H1 (cell line): ENCODE measurements around the gene TNFRSF13B. TPM values are rescaled to one million over a fixed set of nuclear protein-coding genes. Genes with fewer than 3 reads are reported as not detected.
"Not testable (repeated sequence)": the region's sequence is repeated elsewhere in the genome, so short reads cannot be mapped to it uniquely, and the experiment has no call there.

Source experiments
- CTCF ChIA-PET: fragments of 300-600 bp; sonication (Branson Sonifier 250); formaldehyde crosslinking; loops from one replicate; lab custom pipeline; 2021; ENCODE audit not compliant: partially characterized antibody; lab: Charles Lee
- POLR2A ChIA-PET: fragments of 300-600 bp; sonication (Branson Sonifier 250); formaldehyde crosslinking; loops from one replicate; lab custom pipeline; 2021; ENCODE audit warnings: inconsistent platforms; ENCODE audit not compliant: partially characterized antibody; lab: Charles Lee
- DNase-seq, 2 experiments: peaks; one replicate each; pipeline versions ENCODE4 v3.0.0 to v3.0.0-alpha.2; 2010 to 2022; ENCODE audit warnings: low spot score in 2 of 2, low read depth in 1 of 2, mixed read lengths in 1 of 2
- FAIRE-seq: peaks from 2 replicates; lab custom pipeline; 2011; peaks lifted over from hg19 to GRCh38; lab: Jason Lieb, UNC
- H2AFZ ChIP-seq: 2 replicates; pipeline ENCODE4 v1.8.1; 2012; ENCODE audit warnings: low read length, inconsistent platforms
- H2AK5ac ChIP-seq: 2 replicates; pipeline ENCODE4 v1.6.1; 2013; ENCODE audit warnings: low read depth, low read length
- H2BK120ac ChIP-seq: replicated peaks from 2 replicates; pipeline ENCODE3; 2013; ENCODE audit warnings: low read depth, low read length, inconsistent platforms
- H2BK12ac ChIP-seq: 2 replicates; pipeline ENCODE4 v1.6.1; 2013; ENCODE audit warnings: low read depth, low read length
- H2BK15ac ChIP-seq: 2 replicates; pipeline ENCODE4 v1.6.1; 2013; ENCODE audit warnings: low read length
- H2BK20ac ChIP-seq: 2 replicates; pipeline ENCODE4 v1.6.1; 2013; ENCODE audit warnings: low read length
- H2BK5ac ChIP-seq: 2 replicates; pipeline ENCODE4 v1.6.1; 2013; ENCODE audit warnings: low read depth, low read length
- H3K14ac ChIP-seq: 2 replicates; pipeline ENCODE4 v1.6.1; 2013; ENCODE audit warnings: inconsistent platforms; ENCODE audit not compliant: insufficient read length
- H3K18ac ChIP-seq: 2 replicates; pipeline ENCODE4 v1.6.1; 2013; ENCODE audit warnings: low read length; ENCODE audit errors: extremely low read depth
- H3K23ac ChIP-seq: 2 replicates; pipeline ENCODE4 v1.6.1; 2013; ENCODE audit warnings: inconsistent platforms; ENCODE audit not compliant: insufficient read length
- H3K23me2 ChIP-seq: 2 replicates; pipeline ENCODE4 v1.6.1; 2013; ENCODE audit warnings: low read depth, low read length
- H3K27ac ChIP-seq: 2 replicates; pipeline ENCODE4 v1.6.1; 2011; ENCODE audit warnings: low read depth, low read length, inconsistent platforms
- H3K27me3 ChIP-seq, 4 experiments: replicated peaks in 1 of 4; 1 replicate in 1 of 4; 2 replicates in 3 of 4; pipeline versions ENCODE4 v1.6.1 to v1.8.1; 2011 to 2013; ENCODE audit warnings: low read length in 3 of 4, mild to moderate bottlenecking in 3 of 4, inconsistent platforms in 2 of 4, mixed read lengths in 2 of 4, moderate library complexity in 1 of 4; ENCODE audit not compliant: control insufficient read depth in 3 of 4, insufficient read depth in 3 of 4; ENCODE audit errors: extremely low read depth in 1 of 4
- H3K36me3 ChIP-seq, 4 experiments: 2 replicates each; pipeline versions ENCODE4 v1.6.1 to v1.8.1; 2011 to 2013; ENCODE audit warnings: mild to moderate bottlenecking in 4 of 4, low read length in 3 of 4, moderate library complexity in 2 of 4, control low read depth in 1 of 4, inconsistent platforms in 1 of 4; ENCODE audit not compliant: insufficient read depth in 4 of 4, control insufficient read depth in 2 of 4
- H3K4ac ChIP-seq: replicated peaks from 2 replicates; pipeline ENCODE3; 2013; ENCODE audit warnings: low read length, low read depth, mixed read lengths, inconsistent platforms; ENCODE audit not compliant: insufficient read length
- H3K4me1 ChIP-seq, 4 experiments: replicated peaks in 1 of 4; 1 replicate in 1 of 4; 2 replicates in 3 of 4; pipeline versions ENCODE4 v1.6.1 to v1.8.1; 2011 to 2013; ENCODE audit warnings: low read length in 3 of 4, inconsistent platforms in 2 of 4, mixed read lengths in 1 of 4; ENCODE audit not compliant: insufficient read depth in 4 of 4, control insufficient read depth in 3 of 4
- H3K4me2 ChIP-seq, 2 experiments: 2 replicates each; pipeline versions ENCODE4 v1.6.1 to v1.8.1; 2011 to 2013; ENCODE audit warnings: low read depth in 2 of 2, low read length in 2 of 2, control low read depth in 1 of 2, inconsistent platforms in 1 of 2, mild to moderate bottlenecking in 1 of 2; ENCODE audit not compliant: insufficient read depth in 1 of 2
- H3K4me3 ChIP-seq, 4 experiments: fragments of 200-600, 300-600 bp in 1 of 4; sonication (generic), shearing (Covaris generic), sonication (Bioruptor Twin) in 1 of 4; 2 replicates each; pipeline versions ENCODE4 v1.5.1 to v1.8.1; 2011 to 2016; ENCODE audit warnings: low read length in 4 of 4, low read depth in 3 of 4, control low read depth in 2 of 4, inconsistent platforms in 2 of 4, mild to moderate bottlenecking in 2 of 4, mixed read lengths in 1 of 4, moderate library complexity in 1 of 4; ENCODE audit not compliant: insufficient read depth in 2 of 4; ENCODE audit errors: extremely low read depth in 1 of 4
- H3K56ac ChIP-seq: replicated peaks from 2 replicates; pipeline ENCODE3; 2013; ENCODE audit warnings: low read depth, mild to moderate bottlenecking, mixed read lengths, low read length, inconsistent platforms; ENCODE audit not compliant: insufficient read length
- H3K79me1 ChIP-seq: 2 replicates; pipeline ENCODE4 v1.6.1; 2013; ENCODE audit warnings: low read depth, low read length, control low read depth
- H3K79me2 ChIP-seq, 2 experiments: 2 replicates each; pipeline versions ENCODE4 v1.6.1 to v1.8.1; 2012 to 2013; ENCODE audit warnings: low read length in 2 of 2, mild to moderate bottlenecking in 2 of 2, inconsistent platforms in 1 of 2; ENCODE audit not compliant: insufficient read depth in 2 of 2, control insufficient read depth in 1 of 2
- H3K9ac ChIP-seq, 4 experiments: replicated peaks in 1 of 4; 1 replicate in 1 of 4; 2 replicates in 3 of 4; pipeline versions ENCODE4 v1.6.1 to v1.8.1; 2011 to 2013; ENCODE audit warnings: low read depth in 3 of 4, low read length in 3 of 4, control low read depth in 2 of 4, mild to moderate bottlenecking in 2 of 4, moderate library complexity in 2 of 4, inconsistent platforms in 1 of 4; ENCODE audit errors: extremely low read depth in 1 of 4
- H3K9me3 ChIP-seq, 2 experiments: 2 replicates each; pipeline versions ENCODE4 v1.6.1 to v1.8.1; 2012 to 2013; ENCODE audit warnings: mild to moderate bottlenecking in 2 of 2, moderate library complexity in 2 of 2, control low read depth in 1 of 2, inconsistent platforms in 1 of 2, low read depth in 1 of 2, low read length in 1 of 2, mixed read lengths in 1 of 2; ENCODE audit not compliant: insufficient read depth in 2 of 2
- H4K20me1 ChIP-seq, 2 experiments: replicated peaks in 1 of 2; 2 replicates each; pipeline versions ENCODE3 to v1.8.1; 2011 to 2013; ENCODE audit warnings: inconsistent platforms in 2 of 2, low read length in 2 of 2, mild to moderate bottlenecking in 1 of 2; ENCODE audit not compliant: insufficient read depth in 2 of 2, control insufficient read depth in 1 of 2
- H4K5ac ChIP-seq: 2 replicates; pipeline ENCODE4 v1.6.1; 2013; ENCODE audit warnings: low read length, low read depth, mixed read lengths, inconsistent platforms; ENCODE audit not compliant: insufficient read length
- H4K8ac ChIP-seq: 2 replicates; pipeline ENCODE4 v1.8.0; 2013; ENCODE audit warnings: mild to moderate bottlenecking, moderate library complexity, low read length, inconsistent platforms; ENCODE audit not compliant: insufficient read depth; ENCODE audit errors: extremely low read depth
- H4K91ac ChIP-seq: replicated peaks from 2 replicates; pipeline ENCODE3; 2013; ENCODE audit warnings: low read length, mixed read lengths, inconsistent platforms; ENCODE audit not compliant: insufficient read length
- WGBS, 2 experiments: shearing (Covaris generic) in 1 of 2; methylation state at CpG; one replicate each; pipeline versions ENCODE4 v1.1.6 to v1.1.7; 2013 to 2015; ENCODE audit warnings: low lambda C conversion rate in 2 of 2, mixed read lengths in 2 of 2, inconsistent platforms in 1 of 2, low coverage in 1 of 2, missing lambda C conversion rate in 1 of 2; ENCODE audit not compliant: insufficient replicate concordance in 2 of 2, insufficient coverage in 1 of 2, insufficient read length in 1 of 2; ENCODE audit errors: extremely low coverage in 1 of 2, missing lambda C conversion rate in 1 of 2; 5-methylcytosine and 5-hydroxymethylcytosine counted together
- polyA plus RNA-seq, 7 experiments: library from polyadenylated mRNA; depleted of rRNA in 3 of 7; stranded (reverse) in 5 of 7; unstranded in 2 of 7; fragments of >200 nt in 5 of 7; fragments of 200-250 nt in 2 of 7; gene quantifications; 1 replicate in 5 of 7; 2 replicates in 1 of 7; 4 replicates in 1 of 7; pipeline versions ENCODE4 v1.2.1 to v1.2.3, GENCODE V29; 2011 to 2013; ENCODE audit warnings: missing spikeins in 2 of 7, mixed read lengths in 2 of 7
- total RNA-seq: library from RNA; stranded (reverse); fragmentation: NEBNext Ultra II Directional; extraction: Animal tissue kit (Norgen Biotek cat#: 25700); gene quantifications from 2 replicates; pipeline ENCODE4 v1.2.1, GENCODE V29; 2021

The TNFRSF13B gene
- total and polyA plus RNA-seq, 2 of the 8 experiments (the other 6 are each of a cell fraction or from before 2014, with no cell fraction given), result not detected

DNA sequence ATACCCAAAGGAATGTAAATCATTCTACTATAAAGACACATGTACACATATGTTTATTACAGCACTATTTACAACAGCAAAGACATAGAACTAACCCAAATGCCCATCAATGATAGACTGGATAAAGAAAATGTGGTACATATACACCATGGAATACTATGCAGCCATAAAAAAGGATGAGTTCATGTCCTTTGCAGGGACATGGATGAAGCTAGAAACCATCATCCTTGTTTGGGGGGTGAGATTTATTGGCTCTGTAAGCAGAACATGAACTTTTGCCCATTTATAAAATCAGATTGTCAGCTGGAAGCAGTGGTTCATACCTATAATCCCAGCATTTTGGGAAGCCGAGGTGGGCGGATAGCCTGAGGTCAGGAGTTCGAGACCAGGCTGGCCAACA is 68.8 kb downstream of the TNFRSF13B start:
- H3K56ac ChIP-seq, H2BK20ac ChIP-seq, H3K36me3 ChIP-seq, FAIRE-seq, H3K9ac ChIP-seq, H3K4me2 ChIP-seq, H2BK5ac ChIP-seq, H4K20me1 ChIP-seq, CTCF ChIA-PET, H2AFZ ChIP-seq, DNase-seq, H2AK5ac ChIP-seq, H3K9me3 ChIP-seq, H3K79me2 ChIP-seq, H4K8ac ChIP-seq, H3K18ac ChIP-seq, H3K27me3 ChIP-seq, H3K14ac ChIP-seq, H3K23ac ChIP-seq, H4K91ac ChIP-seq, H3K79me1 ChIP-seq, H3K27ac ChIP-seq, H2BK120ac ChIP-seq, H2BK15ac ChIP-seq, H4K5ac ChIP-seq, H3K4me3 ChIP-seq, H2BK12ac ChIP-seq, H3K4ac ChIP-seq, POLR2A ChIA-PET, H3K23me2 ChIP-seq, H3K4me1 ChIP-seq: not testable (repeated sequence)
- 92% methylated on average over 3 of the region's 3 CpGs; no CpG with 5 or more reads in 1 of the 2 experiments for WGBS, 2 experiments
